ENCODE data around the gene PTPRO. TPM values are rescaled to one million over a fixed set of nuclear protein-coding genes. Genes with fewer than 3 reads are reported as not detected.
"Not testable (repeated sequence)": the region's sequence is repeated elsewhere in the genome, so short reads cannot be mapped to it uniquely, and the experiment has no call there.

Gene PTPRO
- total RNA-seq, 1 donor from 2014 or later, result 21.4 TPM

DNA sequence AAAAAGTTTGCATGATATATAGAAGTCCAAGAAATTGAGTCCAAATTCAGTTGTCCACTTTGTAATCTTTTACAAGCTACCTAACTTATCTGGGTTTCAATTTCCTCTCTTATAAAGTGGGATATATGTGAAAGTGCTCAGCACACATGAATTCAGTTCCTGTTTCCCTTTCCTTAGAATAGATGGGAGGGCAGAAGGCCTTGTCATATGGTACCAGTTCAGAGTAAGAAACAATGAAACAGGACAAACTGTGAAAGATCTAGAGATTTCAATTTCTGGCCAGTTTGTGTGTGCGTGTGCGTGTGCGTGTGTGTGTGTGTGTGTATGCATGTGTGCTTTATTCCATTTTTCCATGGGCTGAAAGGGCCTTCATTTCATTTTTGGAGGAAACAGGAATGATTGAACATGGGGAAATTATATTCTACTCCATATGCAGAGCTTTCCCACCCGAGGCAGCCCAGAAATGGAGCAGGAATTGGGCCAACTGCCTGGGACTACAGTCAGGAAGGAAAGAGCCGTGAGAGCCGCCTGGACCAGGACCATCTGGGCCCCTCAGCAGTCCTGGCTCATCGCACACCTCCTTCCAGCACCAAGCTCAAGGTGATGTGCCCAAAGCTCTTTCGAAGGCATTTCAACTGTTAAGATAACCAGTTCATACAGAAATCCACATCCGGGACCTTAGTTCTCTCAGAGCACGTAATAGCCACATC is 283.7 kb downstream of the PTPRO start:
- no peaks in the 10 kb centered on the region for H3K27me3 ChIP-seq (ENCODE audit: low read depth)
- no peaks in the 10 kb centered on the region for H3K9me3 ChIP-seq
- intact Hi-C loops (cut with DNase I), result no loop called here
- TF ChIP-seq, protein P1, sequence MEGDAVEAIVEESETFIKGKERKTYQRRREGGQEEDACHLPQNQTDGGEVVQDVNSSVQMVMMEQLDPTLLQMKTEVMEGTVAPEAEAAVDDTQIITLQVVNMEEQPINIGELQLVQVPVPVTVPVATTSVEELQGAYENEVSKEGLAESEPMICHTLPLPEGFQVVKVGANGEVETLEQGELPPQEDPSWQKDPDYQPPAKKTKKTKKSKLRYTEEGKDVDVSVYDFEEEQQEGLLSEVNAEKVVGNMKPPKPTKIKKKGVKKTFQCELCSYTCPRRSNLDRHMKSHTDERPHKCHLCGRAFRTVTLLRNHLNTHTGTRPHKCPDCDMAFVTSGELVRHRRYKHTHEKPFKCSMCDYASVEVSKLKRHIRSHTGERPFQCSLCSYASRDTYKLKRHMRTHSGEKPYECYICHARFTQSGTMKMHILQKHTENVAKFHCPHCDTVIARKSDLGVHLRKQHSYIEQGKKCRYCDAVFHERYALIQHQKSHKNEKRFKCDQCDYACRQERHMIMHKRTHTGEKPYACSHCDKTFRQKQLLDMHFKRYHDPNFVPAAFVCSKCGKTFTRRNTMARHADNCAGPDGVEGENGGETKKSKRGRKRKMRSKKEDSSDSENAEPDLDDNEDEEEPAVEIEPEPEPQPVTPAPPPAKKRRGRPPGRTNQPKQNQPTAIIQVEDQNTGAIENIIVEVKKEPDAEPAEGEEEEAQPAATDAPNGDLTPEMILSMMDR (IDR thresholded peaks at IDR 0.05), result no peak
- H3K36me3 ChIP-seq, result no peaks in the 10 kb centered on the region
- ATAC-seq (peak in 1 of 2 donors; percentile 29), DNase-seq (no peak)
- H3K4me1 ChIP-seq, result no peaks in the 10 kb centered on the region
- H3K4me3 ChIP-seq, result no peak overlapping the region
- H3K27ac ChIP-seq, result no peak overlapping the region

DNA sequence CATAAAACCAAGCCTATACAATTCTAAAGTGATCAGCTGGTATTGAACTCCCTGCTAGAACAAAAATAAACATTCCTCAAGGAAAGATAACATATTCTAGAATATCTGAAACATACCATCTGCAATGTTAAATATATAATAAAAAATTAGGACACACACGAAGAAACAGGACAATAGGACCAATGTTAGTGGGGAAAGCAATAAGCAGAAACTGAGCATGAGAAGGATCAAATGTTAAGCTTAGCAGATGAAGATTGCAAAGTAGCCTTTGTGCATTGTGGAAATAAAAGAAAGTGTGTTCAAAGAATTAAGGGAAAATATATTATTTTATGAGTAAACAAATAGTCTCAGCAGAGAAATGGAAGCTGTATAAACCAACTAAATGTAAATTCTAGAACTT is 286.1 kb downstream of the PTPRO start:
- Histone ChIP-seq H3K27me3 (ENCODE audit: low read depth) (no peaks in the 10 kb centered on the region), H3K36me3 (no peaks in the 10 kb centered on the region), H3K4me1 (no peaks in the 10 kb centered on the region), H3K4me3 (no peak overlapping the region), H3K9me3 (peaks cover 3% of the 10 kb centered on the region), H3K27ac (no peak overlapping the region)
- intact Hi-C loops (cut with DNase I), result no loop called here
- DNase-seq (no peak), ATAC-seq (no peak)
- TF ChIP-seq, protein P1 (IDR thresholded peaks at IDR 0.05), result no peak

DNA sequence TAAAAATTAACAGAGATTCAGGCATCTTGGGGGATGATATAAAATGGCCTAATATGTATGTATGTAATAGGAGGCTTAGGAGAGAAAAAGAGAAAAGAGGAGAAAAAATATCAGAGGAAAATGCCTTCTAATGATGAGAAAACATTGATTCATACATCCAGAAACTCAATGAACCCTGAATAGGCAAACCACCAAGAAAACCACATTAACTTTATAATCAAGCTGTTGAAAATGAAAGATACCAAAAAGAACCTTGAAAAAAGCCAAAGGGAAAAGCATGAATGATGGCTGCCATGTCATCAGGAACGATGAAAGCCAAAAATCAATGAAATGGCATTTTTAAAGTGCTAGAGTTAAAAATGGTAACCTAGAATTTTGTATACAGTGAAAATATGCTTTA is 286.6 kb downstream of the PTPRO start:
- no peak for DNase-seq
- no peaks in the 10 kb centered on the region for H3K4me1 ChIP-seq
- H3K36me3 ChIP-seq, result no peaks in the 10 kb centered on the region
- H3K27ac ChIP-seq, result no peak overlapping the region
- H3K9me3 ChIP-seq, result peaks cover 6% of the 10 kb centered on the region
- ATAC-seq, result no peak
- TF ChIP-seq, protein P1 (IDR thresholded peaks at IDR 0.05), result no peak
- H3K4me3 ChIP-seq, result no peak overlapping the region
- H3K27me3 ChIP-seq (ENCODE audit: low read depth), result no peaks in the 10 kb centered on the region
- intact Hi-C loops (cut with DNase I), result no loop called here

DNA sequence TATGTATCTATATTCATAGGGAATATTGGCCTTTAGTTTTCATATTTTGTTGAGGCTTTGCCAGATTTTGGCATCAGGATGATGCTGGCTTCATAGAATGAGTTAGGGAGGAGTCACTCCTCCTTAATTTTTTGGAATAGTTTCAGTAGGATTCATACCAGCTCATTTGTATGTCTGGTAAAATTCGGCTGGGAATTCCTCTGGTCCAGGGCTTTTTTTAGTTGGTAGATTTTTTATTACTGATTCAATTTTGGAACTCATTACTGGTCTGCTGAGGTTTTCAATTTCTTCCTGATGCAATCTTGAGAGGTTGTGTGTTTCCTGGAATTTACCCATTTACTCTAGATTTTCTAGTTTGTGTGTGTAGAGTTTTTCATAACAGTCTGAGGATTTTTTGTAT is 291.7 kb downstream of the PTPRO start:
- Histone ChIP-seq H3K4me1 (no peaks in the 10 kb centered on the region), H3K36me3 (no peaks in the 10 kb centered on the region), H3K4me3 (no peak overlapping the region), H3K9me3 (peaks cover 6% of the 10 kb centered on the region), H3K27me3 (ENCODE audit: low read depth) (no peaks in the 10 kb centered on the region), H3K27ac (no peak overlapping the region)
- intact Hi-C loops (cut with DNase I), result no loop called here
- TF ChIP-seq, protein P1 (IDR thresholded peaks at IDR 0.05), result no peak
- ATAC-seq (no peak), DNase-seq (no peak)

DNA sequence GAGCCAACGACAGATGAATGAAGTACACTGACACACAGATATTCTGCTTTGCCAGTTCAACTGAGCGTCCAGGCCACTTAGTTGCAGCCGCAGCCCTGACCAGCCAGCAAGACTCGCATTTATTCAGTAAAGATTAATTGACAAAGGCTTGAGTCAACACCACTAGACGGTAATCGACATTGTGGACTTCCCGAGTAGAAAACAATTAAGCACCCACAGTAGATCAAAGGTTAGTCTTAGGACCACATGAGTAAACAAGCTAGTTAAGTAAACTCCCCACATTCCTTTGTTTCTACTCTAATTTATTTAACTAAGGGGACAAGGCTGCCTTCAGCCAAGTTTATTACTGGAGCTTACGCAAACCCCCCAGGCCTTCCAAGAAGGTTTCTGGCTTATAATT is 294.2 kb downstream of the PTPRO start:
- H3K9me3 ChIP-seq; H3K27ac ChIP-seq; H3K27me3 ChIP-seq (ENCODE audit: low read depth); DNase-seq; intact Hi-C loops (cut with DNase I); H3K4me3 ChIP-seq; H3K4me1 ChIP-seq; ATAC-seq; H3K36me3 ChIP-seq: not testable (repeated sequence)

DNA sequence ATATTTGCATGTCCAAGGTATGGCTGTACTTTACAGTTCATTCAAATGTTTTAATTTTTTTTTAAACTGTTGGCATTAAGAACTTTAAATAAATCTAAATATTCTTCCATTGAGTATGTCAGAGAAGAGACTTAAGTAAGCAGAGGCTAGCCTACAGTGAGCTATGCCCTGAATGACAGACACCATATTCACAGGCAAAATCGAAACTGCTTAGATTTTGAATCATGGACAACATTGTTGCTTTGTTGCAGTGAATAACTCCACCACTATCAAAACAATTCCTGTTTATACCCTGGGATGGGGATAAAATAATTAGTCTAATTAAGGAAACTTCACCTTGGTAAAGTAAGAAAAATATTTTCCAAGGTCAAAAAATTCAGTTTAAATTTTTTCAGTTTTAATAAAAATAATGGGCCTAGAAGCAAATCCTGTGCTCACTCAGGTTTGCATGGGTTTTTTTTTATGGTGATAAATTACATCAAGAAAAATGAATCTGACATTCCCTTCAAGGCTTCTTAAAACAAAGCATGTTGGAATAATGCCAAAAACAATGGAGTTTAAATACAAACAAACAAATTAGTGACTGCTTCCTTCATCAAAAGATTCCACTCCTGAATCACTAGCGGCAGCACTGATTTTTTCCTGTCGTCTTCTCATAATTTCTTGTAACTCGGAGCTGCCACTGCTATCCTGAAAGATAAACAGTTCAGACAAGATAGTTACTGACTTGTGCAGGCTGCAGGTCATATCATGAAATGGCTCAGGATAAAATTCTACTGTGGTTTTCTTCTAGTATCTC is 298.6 kb downstream of the PTPRO start:
- Histone ChIP-seq H3K4me1 (no peaks in the 10 kb centered on the region), H3K9me3 (no peaks in the 10 kb centered on the region), H3K4me3 (no peak overlapping the region), H3K36me3 (peaks cover 24% of the 10 kb centered on the region), H3K27ac (no peak overlapping the region), H3K27me3 (ENCODE audit: low read depth) (no peaks in the 10 kb centered on the region)
- DNase-seq (no peak), ATAC-seq (no peak)
- TF ChIP-seq, protein P1 (IDR thresholded peaks at IDR 0.05), result no peak
- intact Hi-C loops (cut with DNase I), result no loop called here

Measured in lower lobe of right lung (tissue), 2 donors.